Activated T-helper 1 cell treated with anti-CD3 and anti-CD28 coated beads, Interleukin-12 subunit alpha, Interleukin-12 subunit beta, Interleukin-2, Interleukin-4 antibody, amounts not matched to agents 30 ng/mL and 10 ng/mL and 1 ng/mL, durations not matched to agents 14 hours and 24 hours and 36 hours (primary cell): Measurements from ENCODE around the gene CLPX. TPM values are rescaled to one million over a fixed set of nuclear protein-coding genes. Genes with fewer than 3 reads are reported as not detected.
"Not testable (repeated sequence)": the region's sequence is repeated elsewhere in the genome, so short reads cannot be mapped to it uniquely, and the experiment has no call there.

Source experiments
- DNase-seq: peaks from one replicate; pipeline ENCODE4 v3.0.0; 2021; ENCODE audit warnings: low spot score
- H3K27ac Mint-ChIP-seq: one replicate; pipeline ENCODE4 v1.8.0; 2021; ENCODE audit warnings: mild to moderate bottlenecking, mixed read lengths
- H3K27me3 Mint-ChIP-seq: one replicate; pipeline ENCODE4 v1.8.0; 2022; ENCODE audit warnings: mild to moderate bottlenecking, moderate library complexity, mixed read lengths; ENCODE audit not compliant: insufficient read depth
- H3K36me3 Mint-ChIP-seq: one replicate; pipeline ENCODE4 v1.8.0; 2021; ENCODE audit warnings: low read depth, mixed read lengths
- H3K4me1 Mint-ChIP-seq: one replicate; pipeline ENCODE4 v1.8.0; 2021; ENCODE audit warnings: low read depth, mixed read lengths
- H3K4me3 Mint-ChIP-seq: one replicate; pipeline ENCODE4 v1.8.0; 2021; ENCODE audit warnings: mild to moderate bottlenecking, moderate library complexity, mixed read lengths
- H3K9me3 Mint-ChIP-seq: one replicate; pipeline ENCODE4 v1.8.0; 2021; ENCODE audit warnings: mixed read lengths
- intact Hi-C: fragments of 100-400 bp; cut with micrococcal nuclease; formaldehyde crosslinking; loops from one replicate; pipeline ENCODE4 v1.15.1; 2024
- total RNA-seq: library from RNA; stranded (reverse); gene quantifications from 2 replicates; pipeline ENCODE4 v1.2.3, GENCODE V29; 2022

The CLPX gene
- total RNA-seq, 1 donor from 2014 or later = 55.7 TPM

- H3K27me3 Mint-ChIP-seq = no peaks in the 10 kb centered on the region
- H3K36me3 Mint-ChIP-seq = peaks cover 19% of the 10 kb centered on the region
- no peaks in the 10 kb centered on the region for H3K9me3 Mint-ChIP-seq
- H3K4me1 Mint-ChIP-seq = peaks cover 14% of the 10 kb centered on the region
- intact Hi-C loops = no loop called here
- no peak overlapping the region for H3K27ac Mint-ChIP-seq
- DNase-seq = no peak
- H3K4me3 Mint-ChIP-seq = no peak overlapping the region
Measured at GRCh38 chr15:65177901-65178300, 7.2 kb downstream of the CLPX start.

- intact Hi-C loops = no loop called here
- Mint-ChIP-seq H3K27me3 (no peaks in the 10 kb centered on the region), H3K4me1 (peaks cover 8% of the 10 kb centered on the region), H3K9me3 (no peaks in the 10 kb centered on the region), H3K36me3 (peaks cover 21% of the 10 kb centered on the region), H3K27ac (no peak overlapping the region), H3K4me3 (no peak overlapping the region)
- DNase-seq = no peak
Measured at GRCh38 chr15:65176056-65176455, 9.1 kb downstream of the CLPX start.

GRCh38 chr15:65175511-65175910 is 9.6 kb downstream of the CLPX start:
- peaks cover 21% of the 10 kb centered on the region for H3K36me3 Mint-ChIP-seq
- H3K9me3 Mint-ChIP-seq = no peaks in the 10 kb centered on the region
- H3K4me1 Mint-ChIP-seq = peaks cover 8% of the 10 kb centered on the region
- no peak overlapping the region for H3K4me3 Mint-ChIP-seq
- H3K27ac Mint-ChIP-seq = no peak overlapping the region
- no peaks in the 10 kb centered on the region for H3K27me3 Mint-ChIP-seq
- intact Hi-C loops = no loop called here
- no peak for DNase-seq

GRCh38 chr15:65174509-65174908 is 10.6 kb downstream of the CLPX start:
- no peak for DNase-seq
- no peaks in the 10 kb centered on the region for H3K27me3 Mint-ChIP-seq
- H3K9me3 Mint-ChIP-seq = no peaks in the 10 kb centered on the region
- no peak overlapping the region for H3K27ac Mint-ChIP-seq
- H3K4me3 Mint-ChIP-seq = no peak overlapping the region
- H3K4me1 Mint-ChIP-seq = peaks cover 4% of the 10 kb centered on the region
- intact Hi-C loops = no loop called here
- peaks cover 21% of the 10 kb centered on the region for H3K36me3 Mint-ChIP-seq

GRCh38 chr15:65172531-65172930 is 12.6 kb downstream of the CLPX start:
- intact Hi-C loops = no loop called here
- Mint-ChIP-seq H3K27ac (no peak overlapping the region), H3K27me3 (no peaks in the 10 kb centered on the region), H3K4me3 (no peak overlapping the region), H3K4me1 (no peaks in the 10 kb centered on the region), H3K36me3 (peaks cover 13% of the 10 kb centered on the region), H3K9me3 (no peaks in the 10 kb centered on the region)
- DNase-seq = no peak

GRCh38 chr15:65171428-65171827 is 13.7 kb downstream of the CLPX start:
- Mint-ChIP-seq H3K4me1 (no peaks in the 10 kb centered on the region), H3K4me3 (no peak overlapping the region), H3K36me3 (peaks cover 13% of the 10 kb centered on the region), H3K27ac (no peak overlapping the region), H3K27me3 (no peaks in the 10 kb centered on the region), H3K9me3 (no peaks in the 10 kb centered on the region)
- no peak for DNase-seq
- intact Hi-C loops = no loop called here

GRCh38 chr15:65165875-65166274 is 19.3 kb downstream of the CLPX start:
- Mint-ChIP-seq H3K36me3 (peaks cover 3% of the 10 kb centered on the region), H3K27me3 (no peaks in the 10 kb centered on the region), H3K4me3 (no peak overlapping the region), H3K4me1 (no peaks in the 10 kb centered on the region), H3K27ac (no peak overlapping the region), H3K9me3 (no peaks in the 10 kb centered on the region)
- intact Hi-C loops = no loop called here
- DNase-seq = no peak

GRCh38 chr15:65164139-65164538 is 21.0 kb downstream of the CLPX start:
- intact Hi-C loops = no loop called here
- DNase-seq = no peak
- no peaks in the 10 kb centered on the region for H3K4me1 Mint-ChIP-seq
- no peak overlapping the region for H3K4me3 Mint-ChIP-seq
- H3K27me3 Mint-ChIP-seq = no peaks in the 10 kb centered on the region
- H3K27ac Mint-ChIP-seq = no peak overlapping the region
- H3K36me3 Mint-ChIP-seq = peaks cover 3% of the 10 kb centered on the region
- no peaks in the 10 kb centered on the region for H3K9me3 Mint-ChIP-seq

GRCh38 chr15:65163041-65163440 is 22.1 kb downstream of the CLPX start:
- Mint-ChIP-seq H3K4me3 (no peak overlapping the region), H3K4me1 (no peaks in the 10 kb centered on the region), H3K27ac (no peak overlapping the region), H3K36me3 (peaks cover 3% of the 10 kb centered on the region), H3K9me3 (no peaks in the 10 kb centered on the region), H3K27me3 (no peaks in the 10 kb centered on the region)
- no peak for DNase-seq
- intact Hi-C loops = no loop called here

- no peak for DNase-seq
- Mint-ChIP-seq H3K27ac (no peak overlapping the region), H3K36me3 (peaks cover 27% of the 10 kb centered on the region), H3K4me3 (no peak overlapping the region), H3K27me3 (no peaks in the 10 kb centered on the region), H3K4me1 (no peaks in the 10 kb centered on the region), H3K9me3 (no peaks in the 10 kb centered on the region)
- intact Hi-C loops = no loop called here
Measured at GRCh38 chr15:65156692-65157091, 28.4 kb downstream of the CLPX start.

GRCh38 chr15:65154720-65155119 is 30.4 kb downstream of the CLPX start:
- intact Hi-C loops = no loop called here
- Mint-ChIP-seq H3K4me3 (no peak overlapping the region), H3K9me3 (no peaks in the 10 kb centered on the region), H3K27ac (no peak overlapping the region), H3K4me1 (no peaks in the 10 kb centered on the region), H3K36me3 (peaks cover 30% of the 10 kb centered on the region), H3K27me3 (no peaks in the 10 kb centered on the region)
- DNase-seq = no peak

GRCh38 chr15:65147902-65148301 is 37.2 kb downstream of the CLPX start:
- H3K9me3 Mint-ChIP-seq = no peaks in the 10 kb centered on the region
- H3K27me3 Mint-ChIP-seq = no peaks in the 10 kb centered on the region
- DNase-seq = no peak
- peaks cover 12% of the 10 kb centered on the region for H3K36me3 Mint-ChIP-seq
- H3K4me3 Mint-ChIP-seq = no peak overlapping the region
- H3K27ac Mint-ChIP-seq = no peak overlapping the region
- intact Hi-C loops = no loop called here
- no peaks in the 10 kb centered on the region for H3K4me1 Mint-ChIP-seq

- peaks cover 8% of the 10 kb centered on the region for H3K36me3 Mint-ChIP-seq
- intact Hi-C loops = no loop called here
- no peaks in the 10 kb centered on the region for H3K4me1 Mint-ChIP-seq
- no peak overlapping the region for H3K27ac Mint-ChIP-seq
- H3K9me3 Mint-ChIP-seq = no peaks in the 10 kb centered on the region
- H3K27me3 Mint-ChIP-seq = no peaks in the 10 kb centered on the region
- no peak overlapping the region for H3K4me3 Mint-ChIP-seq
- DNase-seq = no peak
Measured at GRCh38 chr15:65146438-65146837, 38.7 kb downstream of the CLPX start.

GRCh38 chr15:65138631-65139030 is 46.5 kb downstream of the CLPX start:
- H3K4me3 Mint-ChIP-seq, H3K27ac Mint-ChIP-seq, H3K9me3 Mint-ChIP-seq, DNase-seq, intact Hi-C loops, H3K36me3 Mint-ChIP-seq, H3K27me3 Mint-ChIP-seq, H3K4me1 Mint-ChIP-seq: not testable (repeated sequence)
